ENCODE data around the gene APRT. TPM values are rescaled to one million over a fixed set of nuclear protein-coding genes. Genes with fewer than 3 reads are reported as not detected.

The APRT gene
- total RNA-seq, 1 experiment from 2014 or later, result 311 TPM

DNA sequence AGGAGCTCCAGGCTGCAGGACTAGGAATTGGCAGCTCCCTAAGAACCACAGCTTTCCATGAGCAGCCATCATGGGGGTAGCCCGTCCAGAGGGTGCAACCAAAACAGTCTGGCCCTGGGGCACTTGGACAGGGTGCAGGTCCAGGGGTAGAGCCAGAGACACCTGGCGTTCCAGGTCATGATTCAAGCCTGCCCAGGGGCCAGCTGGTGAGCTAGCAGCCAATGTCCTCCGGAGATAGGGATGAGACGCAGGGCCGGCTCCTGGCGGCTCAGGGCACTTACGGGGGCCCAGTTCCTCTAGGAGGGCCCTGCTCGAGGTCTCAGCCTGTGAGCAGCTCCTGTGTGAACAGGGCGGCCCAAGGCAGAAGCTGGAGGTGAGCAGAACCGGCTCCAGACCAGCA is 48.8 kb downstream of the APRT start:
- ATAC-seq (no peak), DNase-seq (ENCODE audit: low read depth, low spot score) (no peak)
- Histone ChIP-seq H3K36me3 (ENCODE audit: control insufficient read depth in 1 of 2, insufficient read depth in 2 of 2, low read length in 2 of 2) (peaks cover 2 to 13% of the 10 kb centered on the region in 2 experiments; a peak in 1 of 4 replicates), H3K9me2 (ENCODE audit: insufficient read depth) (no peaks in the 10 kb centered on the region), H3K9ac (ENCODE audit: low read length) (no peak overlapping the region), H3K27me3 (ENCODE audit: insufficient read depth, low read length) (no peaks in the 10 kb centered on the region), H3K27ac (ENCODE audit: low read depth, low read length) (no peak overlapping the region; the same call in 1 of the 2 replicates), H3K4me1 (ENCODE audit: control insufficient read depth in 1 of 2, insufficient read depth in 2 of 2, low read length in 2 of 2) (peaks cover 13 to 75% of the 10 kb centered on the region in 2 experiments; a peak in 3 of 4 replicates), H2AFZ (ENCODE audit: low read depth, low read length, poor library complexity, severe bottlenecking) (no peak overlapping the region), H3K4me2 (ENCODE audit: low read length) (no peak overlapping the region), H3K9me3 (ENCODE audit: control insufficient read depth in 1 of 2, insufficient read depth in 1 of 2, low read depth in 1 of 2, low read length in 2 of 2) (no peaks in the 10 kb centered on the region), H4K20me1 (ENCODE audit: insufficient read depth) (peaks cover 6% of the 10 kb centered on the region; the same call in 1 of the 2 replicates), H3K79me2 (ENCODE audit: insufficient read depth, low read length) (peaks cover 99% of the 10 kb centered on the region), H3K4me3 (replicated peaks in 1 of 2; ENCODE audit: low read depth in 1 of 2, low read length in 2 of 2) (no peak overlapping the region)
- no peak for TF ChIP-seq EGR1 (IDR thresholded peaks at IDR 0.05; ENCODE audit: low read depth)
- TF ChIP-seq JUND (IDR thresholded peaks at IDR 0.05), result no peak
- TF ChIP-seq SIN3A (IDR thresholded peaks at IDR 0.05; ENCODE audit: low read depth), result no peak
- no peak for TF ChIP-seq FOSL1 (IDR thresholded peaks at IDR 0.05; ENCODE audit: low read depth)
- no peak for TF ChIP-seq YY1 (IDR thresholded peaks at IDR 0.05; ENCODE audit: extremely low read depth, insufficient replicate concordance, low read depth, low read length)
- TF ChIP-seq, protein P1, sequence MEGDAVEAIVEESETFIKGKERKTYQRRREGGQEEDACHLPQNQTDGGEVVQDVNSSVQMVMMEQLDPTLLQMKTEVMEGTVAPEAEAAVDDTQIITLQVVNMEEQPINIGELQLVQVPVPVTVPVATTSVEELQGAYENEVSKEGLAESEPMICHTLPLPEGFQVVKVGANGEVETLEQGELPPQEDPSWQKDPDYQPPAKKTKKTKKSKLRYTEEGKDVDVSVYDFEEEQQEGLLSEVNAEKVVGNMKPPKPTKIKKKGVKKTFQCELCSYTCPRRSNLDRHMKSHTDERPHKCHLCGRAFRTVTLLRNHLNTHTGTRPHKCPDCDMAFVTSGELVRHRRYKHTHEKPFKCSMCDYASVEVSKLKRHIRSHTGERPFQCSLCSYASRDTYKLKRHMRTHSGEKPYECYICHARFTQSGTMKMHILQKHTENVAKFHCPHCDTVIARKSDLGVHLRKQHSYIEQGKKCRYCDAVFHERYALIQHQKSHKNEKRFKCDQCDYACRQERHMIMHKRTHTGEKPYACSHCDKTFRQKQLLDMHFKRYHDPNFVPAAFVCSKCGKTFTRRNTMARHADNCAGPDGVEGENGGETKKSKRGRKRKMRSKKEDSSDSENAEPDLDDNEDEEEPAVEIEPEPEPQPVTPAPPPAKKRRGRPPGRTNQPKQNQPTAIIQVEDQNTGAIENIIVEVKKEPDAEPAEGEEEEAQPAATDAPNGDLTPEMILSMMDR (IDR thresholded peaks at IDR 0.05 in 2 of 3, conservative IDR thresholded peaks at IDR 0.05 in 1 of 3; ENCODE audit: borderline replicate concordance in 1 of 3, insufficient read depth in 1 of 3, low read depth in 2 of 3, low read length in 2 of 3), result no peak
- TF ChIP-seq ZFX (IDR thresholded peaks at IDR 0.05), result no peak
- TF ChIP-seq ELF1 (IDR thresholded peaks at IDR 0.05; ENCODE audit: borderline replicate concordance, low read depth), result no peak
- no peak for TF ChIP-seq TCF7L2 (IDR thresholded peaks at IDR 0.05; ENCODE audit: borderline replicate concordance, extremely low read depth, insufficient read depth, insufficient read length)
- no peak for TF ChIP-seq POLR2A (IDR thresholded peaks at IDR 0.05; ENCODE audit: borderline replicate concordance, extremely low read depth, insufficient read depth, insufficient read length)
- TF ChIP-seq, protein P2, sequence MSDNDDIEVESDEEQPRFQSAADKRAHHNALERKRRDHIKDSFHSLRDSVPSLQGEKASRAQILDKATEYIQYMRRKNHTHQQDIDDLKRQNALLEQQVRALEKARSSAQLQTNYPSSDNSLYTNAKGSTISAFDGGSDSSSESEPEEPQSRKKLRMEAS (IDR thresholded peaks at IDR 0.05), result no peak
- no peak for TF ChIP-seq SP1 (IDR thresholded peaks at IDR 0.05; ENCODE audit: low read depth)
- TF ChIP-seq SRF (IDR thresholded peaks at IDR 0.05; ENCODE audit: low read depth), result no peak
- no peak for TF ChIP-seq CBX3 (IDR thresholded peaks at IDR 0.05; ENCODE audit: low read depth)
- no peak for TF ChIP-seq EZH2phosphoT487 (IDR thresholded peaks at IDR 0.05; ENCODE audit: borderline replicate concordance)
- no TSS peak for BruUV-seq (replicated peaks)
- intact Hi-C loops (cut with micrococcal nuclease), result no loop called here
- RAD21 ChIA-PET (ENCODE audit: low non-redundant PET in 1 of 2, low total read pairs in 2 of 2, uncharacterized antibody in 2 of 2, unreplicated experiment in 2 of 2), result no interaction called here
- POLR2A ChIA-PET, result interaction anchor here (1.1 kb wide), 1 partner anchor 31 kb away, joined by 7 read pairs; no protein-coding TSS in a partner anchor
- CTCF ChIA-PET, result interaction anchor here (1.5 kb wide), 1 partner anchor 25 kb away, joined by 6 read pairs; no protein-coding TSS in a partner anchor
